OCI-LY7 (cell line): ENCODE data around the gene GPR142. TPM values are rescaled to one million over a fixed set of nuclear protein-coding genes. Genes with fewer than 3 reads are reported as not detected.

Experiments
- BruUV-seq: library from RNA; stranded (reverse); fragments of 400-500 nt; replicated peaks from 2 replicates; lab custom pipeline; 2021; lab: Mats Ljungman, UMichigan
- CTCF ChIA-PET: fragments of 300-600 bp; sonication (Branson Sonifier 250); formaldehyde crosslinking; loops from one replicate; lab custom pipeline; 2022; ENCODE audit warnings: antibody characterized with exemption; ENCODE audit not compliant: unreplicated experiment; lab: Charles Lee
- POLR2A ChIA-PET: fragments of 300-600 bp; sonication (Branson Sonifier 250); formaldehyde crosslinking; loops from one replicate; lab custom pipeline; 2022; ENCODE audit warnings: antibody characterized with exemption; lab: Charles Lee
- DNase-seq: peaks from one replicate; pipeline ENCODE4 v3.0.0-alpha.2; 2015; ENCODE audit warnings: low spot score
- H2AFZ ChIP-seq: fragments of 200-600 bp; sonication (generic), shearing (Covaris generic); 2 replicates; pipeline ENCODE4 v1.6.1; 2014; ENCODE audit warnings: mild to moderate bottlenecking, antibody characterized with exemption, low read length, moderate library complexity
- H3K27ac ChIP-seq: fragments of 200-600 bp; sonication (generic); 2 replicates; pipeline ENCODE4 v1.5.1; 2014; ENCODE audit warnings: mixed run types, low read depth, mild to moderate bottlenecking, moderate library complexity, low read length, inconsistent platforms; ENCODE audit not compliant: poor library complexity, severe bottlenecking
- H3K36me3 ChIP-seq: fragments of 200-600 bp; sonication (generic); 2 replicates; pipeline ENCODE4 v1.6.1; 2014; ENCODE audit warnings: mild to moderate bottlenecking, antibody characterized with exemption, low read length, moderate library complexity, mixed read lengths; ENCODE audit not compliant: insufficient read depth
- H3K4me1 ChIP-seq: fragments of 200-600 bp; sonication (generic); 2 replicates; pipeline ENCODE4 v1.5.1; 2014; ENCODE audit warnings: mild to moderate bottlenecking, low read length; ENCODE audit not compliant: insufficient read depth, poor library complexity, severe bottlenecking
- H3K4me2 ChIP-seq: fragments of 200-600 bp; sonication (generic); 2 replicates; pipeline ENCODE4 v1.6.1; 2014; ENCODE audit warnings: mild to moderate bottlenecking, low read length
- H3K4me3 ChIP-seq: fragments of 200-600 bp; sonication (generic); 2 replicates; pipeline ENCODE4 v1.5.1; 2014; ENCODE audit warnings: mild to moderate bottlenecking, low read depth, low read length; ENCODE audit not compliant: poor library complexity, severe bottlenecking
- H3K79me2 ChIP-seq: fragments of 200-600 bp; sonication (generic); 2 replicates; pipeline ENCODE4 v1.6.1; 2016; ENCODE audit warnings: low read depth, mild to moderate bottlenecking, low read length, moderate library complexity, mixed read lengths; ENCODE audit not compliant: insufficient read depth
- H3K9me2 ChIP-seq: fragments of 200-600 bp; sonication (generic); 2 replicates; pipeline ENCODE4 v1.6.1; 2016; ENCODE audit warnings: mild to moderate bottlenecking, low read length, mixed read lengths; ENCODE audit not compliant: insufficient read depth
- H3K9me3 ChIP-seq: fragments of 200-600 bp; sonication (generic); 2 replicates; pipeline ENCODE4 v1.6.1; 2014; ENCODE audit warnings: mild to moderate bottlenecking, mixed run types, low read length, mixed read lengths
- H4K20me1 ChIP-seq: fragments of 200-600 bp; sonication (generic); 2 replicates; pipeline ENCODE4 v1.6.1; 2014; ENCODE audit warnings: mild to moderate bottlenecking, antibody characterized with exemption, low read length, moderate library complexity, mixed read lengths; ENCODE audit not compliant: insufficient read depth
- EZH2phosphoT487 ChIP-seq: fragments of 200-600 bp; sonication (generic); IDR thresholded peaks from 2 replicates; pipeline ENCODE4 v1.6.1; 2018; ENCODE audit warnings: low read depth, borderline replicate concordance, mild to moderate bottlenecking, mixed run types, antibody characterized with exemption, low read length, moderate library complexity, mixed read lengths
- intact Hi-C: fragments of 100-400 bp; cut with micrococcal nuclease; formaldehyde crosslinking; loops from one replicate; pipeline ENCODE4 v1.10.0; 2022; ENCODE audit not compliant: unreplicated experiment
- total RNA-seq, 2 experiments: library from RNA; depleted of rRNA in 1 of 2; stranded (reverse); fragments of >200 nt in 1 of 2; shearing (Covaris generic) in 1 of 2; gene quantifications; 2 replicates each; pipeline ENCODE4 v1.2.3, GENCODE V29; 2014 to 2022
- TF ChIP-seq, protein P1 (sequence below): fragments of 200-600 bp; sonication (generic); conservative IDR thresholded peaks from 2 replicates; pipeline ENCODE4 v1.5.1; 2014; ENCODE audit warnings: mild to moderate bottlenecking, antibody characterized with exemption, low read length, moderate library complexity, mixed read lengths

The GPR142 gene
- total RNA-seq, 2 experiments from 2014 or later: not detected

DNA sequence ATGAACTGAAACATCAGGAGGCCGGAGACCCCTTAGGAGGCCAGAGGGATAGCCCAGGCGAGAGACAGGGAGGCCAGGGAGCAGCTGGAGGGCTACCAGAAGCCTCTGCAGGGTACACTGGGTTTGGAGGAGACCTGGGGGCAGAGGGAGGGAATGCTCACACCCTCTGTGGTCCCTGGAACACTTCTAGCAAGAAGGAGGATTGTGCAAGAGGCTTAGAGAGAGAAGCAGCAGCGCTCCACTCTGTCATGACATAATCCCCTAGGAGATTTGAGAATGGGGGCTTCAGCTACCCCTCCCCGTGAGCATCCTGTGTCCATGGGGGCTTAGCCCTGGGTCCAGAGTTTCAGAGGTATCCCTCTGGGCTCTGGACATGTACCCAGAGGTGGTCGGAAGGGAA lies 15.8 kb downstream of the GPR142 start:
- Histone ChIP-seq H2AFZ (no peak overlapping the region), H3K9me2 (no peaks in the 10 kb centered on the region), H3K4me1 (peaks cover 7% of the 10 kb centered on the region), H3K79me2 (no peaks in the 10 kb centered on the region), H4K20me1 (no peaks in the 10 kb centered on the region), H3K27ac (no peak overlapping the region), H3K9me3 (no peaks in the 10 kb centered on the region), H3K36me3 (no peaks in the 10 kb centered on the region), H3K4me3 (no peak overlapping the region), H3K4me2 (no peak overlapping the region)
- intact Hi-C loops: no loop called here
- no peak for DNase-seq
- BruUV-seq: no TSS peak
- no peak for TF ChIP-seq EZH2phosphoT487
- TF ChIP-seq, protein P1, sequence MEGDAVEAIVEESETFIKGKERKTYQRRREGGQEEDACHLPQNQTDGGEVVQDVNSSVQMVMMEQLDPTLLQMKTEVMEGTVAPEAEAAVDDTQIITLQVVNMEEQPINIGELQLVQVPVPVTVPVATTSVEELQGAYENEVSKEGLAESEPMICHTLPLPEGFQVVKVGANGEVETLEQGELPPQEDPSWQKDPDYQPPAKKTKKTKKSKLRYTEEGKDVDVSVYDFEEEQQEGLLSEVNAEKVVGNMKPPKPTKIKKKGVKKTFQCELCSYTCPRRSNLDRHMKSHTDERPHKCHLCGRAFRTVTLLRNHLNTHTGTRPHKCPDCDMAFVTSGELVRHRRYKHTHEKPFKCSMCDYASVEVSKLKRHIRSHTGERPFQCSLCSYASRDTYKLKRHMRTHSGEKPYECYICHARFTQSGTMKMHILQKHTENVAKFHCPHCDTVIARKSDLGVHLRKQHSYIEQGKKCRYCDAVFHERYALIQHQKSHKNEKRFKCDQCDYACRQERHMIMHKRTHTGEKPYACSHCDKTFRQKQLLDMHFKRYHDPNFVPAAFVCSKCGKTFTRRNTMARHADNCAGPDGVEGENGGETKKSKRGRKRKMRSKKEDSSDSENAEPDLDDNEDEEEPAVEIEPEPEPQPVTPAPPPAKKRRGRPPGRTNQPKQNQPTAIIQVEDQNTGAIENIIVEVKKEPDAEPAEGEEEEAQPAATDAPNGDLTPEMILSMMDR: no peak
- CTCF ChIA-PET: interaction anchor here (0.6 kb wide), 1 partner anchor 9 kb away, joined by 3 read pairs; no protein-coding TSS in a partner anchor
- POLR2A ChIA-PET: no interaction called here

DNA sequence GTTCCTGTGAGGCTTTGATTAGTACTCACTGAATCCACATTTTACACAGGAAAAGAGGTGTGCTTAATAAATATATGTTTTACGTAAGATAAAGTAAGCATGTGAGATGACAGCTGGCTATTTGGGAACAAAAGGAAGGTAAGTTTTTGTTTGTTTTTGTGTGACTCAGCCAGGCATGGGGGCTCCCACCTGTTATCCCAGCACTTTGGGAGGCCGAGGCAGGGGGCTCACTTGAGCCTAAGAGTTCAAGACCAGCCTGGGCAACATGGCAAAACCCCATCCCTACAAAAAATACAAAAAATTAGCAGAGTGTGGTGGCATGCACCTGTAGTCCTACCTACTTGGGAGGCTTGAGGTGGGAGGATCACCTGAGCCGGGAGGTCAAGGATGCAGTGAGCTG lies 17.9 kb downstream of the GPR142 start:
- ChIA-PET CTCF (no interaction called here), POLR2A (interaction anchor here (0.6 kb wide), 1 partner anchor 605 kb away, joined by 4 read pairs; no protein-coding TSS in a partner anchor)
- no peaks in the 10 kb centered on the region for H3K9me3 ChIP-seq
- no peak overlapping the region for H3K27ac ChIP-seq
- H3K4me1 ChIP-seq: no peaks in the 10 kb centered on the region
- H3K36me3 ChIP-seq: no peaks in the 10 kb centered on the region
- H3K9me2 ChIP-seq: no peaks in the 10 kb centered on the region
- H3K79me2 ChIP-seq: no peaks in the 10 kb centered on the region
- DNase-seq: no peak
- H4K20me1 ChIP-seq: no peaks in the 10 kb centered on the region
- H2AFZ ChIP-seq: no peak overlapping the region
- BruUV-seq: no TSS peak
- TF ChIP-seq, protein P1: no peak
- no peak for TF ChIP-seq EZH2phosphoT487
- no peak overlapping the region for H3K4me3 ChIP-seq
- no peak overlapping the region for H3K4me2 ChIP-seq
- intact Hi-C loops: no loop called here

DNA sequence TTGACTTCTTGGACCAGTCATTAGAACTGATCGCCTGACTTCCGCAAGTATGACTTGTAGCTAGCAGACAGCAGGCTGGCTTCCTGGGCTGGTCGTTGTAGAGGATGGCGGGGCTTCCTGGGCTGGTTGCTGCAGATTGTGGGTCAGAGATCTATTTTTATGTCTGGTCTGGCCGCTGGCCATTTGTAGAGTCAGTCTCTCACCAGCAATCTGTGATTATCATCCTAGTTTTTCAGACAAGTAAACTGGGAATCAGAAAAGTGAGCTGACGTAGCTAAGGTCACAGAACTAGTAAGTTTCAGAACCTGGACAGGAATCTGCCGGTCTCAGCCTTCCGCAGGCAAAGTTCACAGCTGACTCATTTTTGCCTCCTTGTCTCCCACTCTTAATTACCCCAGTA lies 19.1 kb downstream of the GPR142 start:
- Histone ChIP-seq H3K9me3 (no peaks in the 10 kb centered on the region), H3K4me2 (no peak overlapping the region), H3K9me2 (no peaks in the 10 kb centered on the region), H3K79me2 (no peaks in the 10 kb centered on the region), H3K4me3 (no peak overlapping the region), H3K36me3 (no peaks in the 10 kb centered on the region), H4K20me1 (no peaks in the 10 kb centered on the region), H2AFZ (no peak overlapping the region), H3K27ac (no peak overlapping the region), H3K4me1 (no peaks in the 10 kb centered on the region)
- intact Hi-C loops: no loop called here
- no peak for DNase-seq
- ChIA-PET CTCF (no interaction called here), POLR2A (no interaction called here)
- BruUV-seq: no TSS peak
- TF ChIP-seq, protein P1: no peak
- no peak for TF ChIP-seq EZH2phosphoT487
